ENCODE results near the gene WDFY1. TPM values are rescaled to one million over a fixed set of nuclear protein-coding genes. Genes with fewer than 3 reads are reported as not detected.

WDFY1 gene
- total RNA-seq, 1 donor from 2014 or later, result 77.0 TPM

DNA sequence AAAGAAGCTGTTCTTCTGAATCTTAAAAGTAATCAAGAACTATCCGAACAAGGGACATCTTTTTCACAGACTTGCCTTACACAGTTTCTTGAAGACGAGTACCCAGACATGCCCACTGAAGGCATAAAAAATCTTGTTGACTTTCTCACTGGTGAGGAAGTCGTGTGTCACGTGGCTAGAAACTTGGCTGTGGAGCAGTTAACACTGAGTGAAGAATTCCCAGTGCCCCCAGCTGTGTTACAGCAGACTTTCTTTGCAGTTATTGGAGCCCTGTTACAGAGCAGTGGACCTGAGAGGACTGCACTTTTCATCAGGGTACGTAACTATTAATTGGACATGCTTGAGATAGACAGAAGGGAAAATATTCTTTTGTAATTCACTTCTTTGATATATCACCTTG lies 14.6 kb upstream of the WDFY1 start:
- DNase-seq, result no peak
- Mint-ChIP-seq H3K4me3 (peak overlapping the region; percentile 45), H3K9me3 (no peaks in the 10 kb centered on the region), H3K36me3 (ENCODE audit: low read depth) (peaks cover 48% of the 10 kb centered on the region), H3K27ac (peak overlapping the region; percentile 47), H3K4me1 (peaks cover 64% of the 10 kb centered on the region), H3K27me3 (no peaks in the 10 kb centered on the region)
- CTCF ChIA-PET, result interaction anchor here (3.4 kb wide), 1 partner anchor 11 kb away, joined by 25 read pairs; no protein-coding TSS in a partner anchor
- POLR2A ChIA-PET, result interaction anchor here (1.3 kb wide), 1 partner anchor 10 kb away, joined by 4 read pairs; no protein-coding TSS in a partner anchor
- intact Hi-C loops (cut with micrococcal nuclease), result loop anchor here (5.0 to 10.0 kb wide), 5 partner anchors 177 to 1535 kb away; partner anchors contain the start of gene SGPP2
- ATAC-seq (ENCODE audit: low read depth), result no peak
- TF ChIP-seq, protein P1, sequence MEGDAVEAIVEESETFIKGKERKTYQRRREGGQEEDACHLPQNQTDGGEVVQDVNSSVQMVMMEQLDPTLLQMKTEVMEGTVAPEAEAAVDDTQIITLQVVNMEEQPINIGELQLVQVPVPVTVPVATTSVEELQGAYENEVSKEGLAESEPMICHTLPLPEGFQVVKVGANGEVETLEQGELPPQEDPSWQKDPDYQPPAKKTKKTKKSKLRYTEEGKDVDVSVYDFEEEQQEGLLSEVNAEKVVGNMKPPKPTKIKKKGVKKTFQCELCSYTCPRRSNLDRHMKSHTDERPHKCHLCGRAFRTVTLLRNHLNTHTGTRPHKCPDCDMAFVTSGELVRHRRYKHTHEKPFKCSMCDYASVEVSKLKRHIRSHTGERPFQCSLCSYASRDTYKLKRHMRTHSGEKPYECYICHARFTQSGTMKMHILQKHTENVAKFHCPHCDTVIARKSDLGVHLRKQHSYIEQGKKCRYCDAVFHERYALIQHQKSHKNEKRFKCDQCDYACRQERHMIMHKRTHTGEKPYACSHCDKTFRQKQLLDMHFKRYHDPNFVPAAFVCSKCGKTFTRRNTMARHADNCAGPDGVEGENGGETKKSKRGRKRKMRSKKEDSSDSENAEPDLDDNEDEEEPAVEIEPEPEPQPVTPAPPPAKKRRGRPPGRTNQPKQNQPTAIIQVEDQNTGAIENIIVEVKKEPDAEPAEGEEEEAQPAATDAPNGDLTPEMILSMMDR (IDR thresholded peaks at IDR 0.05), result no peak

DNA sequence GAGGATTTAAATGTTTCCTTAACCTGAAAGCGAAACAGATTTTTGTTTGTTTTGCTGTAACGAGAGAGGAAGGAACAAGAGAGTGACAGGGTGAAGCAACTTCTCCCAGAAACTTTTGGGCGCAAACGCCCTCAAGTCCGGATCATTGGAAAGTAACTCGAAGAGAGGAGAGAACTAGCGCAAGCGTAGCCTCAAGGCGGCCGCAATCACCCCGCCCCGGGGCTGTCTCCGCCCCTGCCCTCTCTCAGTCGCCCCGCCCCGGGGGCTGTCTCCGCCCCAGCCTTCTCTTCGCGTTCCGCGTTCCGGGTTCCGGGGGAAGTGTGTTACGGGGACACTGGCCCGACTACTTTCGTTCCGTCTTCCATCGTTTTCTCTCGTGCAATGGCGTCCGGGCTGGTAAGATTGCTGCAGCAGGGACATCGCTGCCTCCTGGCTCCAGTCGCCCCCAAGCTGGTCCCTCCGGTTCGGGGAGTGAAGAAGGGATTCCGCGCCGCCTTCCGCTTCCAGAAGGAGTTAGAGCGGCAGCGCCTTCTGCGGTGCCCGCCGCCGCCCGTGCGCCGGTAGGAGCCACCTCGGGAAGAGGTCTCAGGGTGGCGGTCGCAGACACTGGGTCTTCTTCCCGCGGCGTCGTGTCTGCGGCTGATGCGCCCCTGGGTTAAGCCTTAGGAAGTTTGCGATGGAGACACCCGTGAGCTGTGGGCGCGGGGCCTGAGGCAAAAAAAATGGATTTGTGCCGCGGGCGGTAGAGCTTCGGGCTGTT lies 12.1 kb upstream of the WDFY1 start, which contains the start of gene MRPL44:
Gene MRPL44, plus strand, starts transcription at position 372 of the 760 bp plus-strand sequence. Its CDS starts 10 bp downstream, at position 382.
- Mint-ChIP-seq H3K36me3 (ENCODE audit: low read depth) (peaks cover 36% of the 10 kb centered on the region), H3K27ac (peak within 1 kb of the TSS; percentile 94), H3K4me1 (peaks cover 75% of the 10 kb centered on the region), H3K27me3 (no peaks in the 10 kb centered on the region), H3K4me3 (peak within 1 kb of the TSS; percentile 95), H3K9me3 (no peaks in the 10 kb centered on the region)
- ChIA-PET POLR2A (interaction anchor here (0.7 to 3.3 kb wide), 9 partner anchors 11 to 69 kb away, joined by 3 to 27 read pairs (median 5); partner anchors contain the start of gene WDFY1), CTCF (interaction anchor here (1.0 to 1.4 kb wide), 3 partner anchors 13 to 56 kb away, joined by 3 to 9 read pairs (median 4); no protein-coding TSS in a partner anchor)
- TF ChIP-seq, protein P1 (IDR thresholded peaks at IDR 0.05), result no peak
- ATAC-seq (ENCODE audit: low read depth) (peak; percentile 98), DNase-seq (peak; percentile 98)
- intact Hi-C loops (cut with micrococcal nuclease), result loop anchor here (1.0 to 10.0 kb wide), 14 partner anchors 12 to 1532 kb away; partner anchors contain the start of genes ACSL3, AP1S3, CUL3 and FARSB

DNA sequence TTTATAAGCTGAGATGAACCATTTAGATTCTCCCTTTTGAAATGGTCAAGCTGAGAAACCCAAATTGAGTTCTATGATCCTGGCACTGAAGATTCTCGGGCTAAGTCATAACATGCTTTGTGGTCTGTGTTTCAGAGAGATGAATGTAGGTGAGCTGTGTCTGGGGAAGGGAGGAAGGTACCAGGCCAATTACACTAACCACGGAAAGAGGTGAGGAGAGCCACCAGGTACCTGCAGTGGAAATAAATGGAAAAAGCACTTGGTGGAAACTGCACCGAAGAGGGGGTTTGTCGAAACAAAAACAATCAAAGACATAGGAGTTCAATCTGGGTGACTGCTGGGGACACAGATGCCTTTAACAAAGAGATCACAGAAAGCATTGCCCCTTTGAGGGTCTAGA lies 11.2 kb upstream of the WDFY1 start:
- CTCF ChIA-PET, result no interaction called here
- DNase-seq (no peak), ATAC-seq (ENCODE audit: low read depth) (no peak)
- no peaks in the 10 kb centered on the region for H3K27me3 Mint-ChIP-seq
- intact Hi-C loops (cut with micrococcal nuclease), result loop anchor here (2.0 to 10.0 kb wide), 7 partner anchors 17 to 1531 kb away; partner anchors contain the start of genes ACSL3 and SGPP2
- H3K4me3 Mint-ChIP-seq, result peak overlapping the region; percentile 61
- TF ChIP-seq, protein P1 (IDR thresholded peaks at IDR 0.05), result no peak
- peak overlapping the region; percentile 94 for H3K27ac Mint-ChIP-seq
- H3K4me1 Mint-ChIP-seq, result peaks cover 75% of the 10 kb centered on the region
- no peaks in the 10 kb centered on the region for H3K9me3 Mint-ChIP-seq
- peaks cover 27% of the 10 kb centered on the region for H3K36me3 Mint-ChIP-seq (ENCODE audit: low read depth)
- POLR2A ChIA-PET, result interaction anchor here (0.6 to 3.3 kb wide), 5 partner anchors 10 to 150 kb away, joined by 3 to 27 read pairs (median 11); partner anchors contain the start of gene WDFY1

DNA sequence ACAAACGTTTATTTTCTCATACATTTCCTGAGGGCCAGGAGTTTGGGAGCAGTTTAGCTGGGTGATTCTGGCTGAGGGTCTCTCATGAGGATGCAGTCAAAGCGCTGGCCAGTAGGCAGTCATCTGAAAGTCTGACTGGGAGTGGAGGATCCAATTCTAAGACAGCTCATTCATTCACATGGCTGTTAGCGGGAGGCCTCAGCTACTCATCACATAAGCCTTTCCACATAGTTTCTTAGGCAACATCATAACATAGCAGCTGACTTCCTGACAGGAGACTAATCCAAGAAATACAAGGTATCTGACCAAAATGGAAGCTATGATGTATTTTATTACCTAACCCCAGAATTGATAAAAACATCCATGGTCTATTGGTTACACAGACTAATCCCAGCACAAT lies 9.3 kb upstream of the WDFY1 start:
- Mint-ChIP-seq H3K4me1 (peaks cover 72% of the 10 kb centered on the region), H3K36me3 (ENCODE audit: low read depth) (peaks cover 8% of the 10 kb centered on the region), H3K9me3 (no peaks in the 10 kb centered on the region), H3K27me3 (no peaks in the 10 kb centered on the region), H3K27ac (peak overlapping the region; percentile 53), H3K4me3 (no peak overlapping the region)
- POLR2A ChIA-PET, result interaction anchor here (1.0 to 3.3 kb wide), 2 partner anchors 10 to 58 kb away, joined by 3 to 27 read pairs; partner anchors contain the start of gene WDFY1
- no peak for ATAC-seq (ENCODE audit: low read depth)
- DNase-seq, result no peak
- intact Hi-C loops (cut with micrococcal nuclease), result loop anchor here (10.0 kb wide), 3 partner anchors 570 to 1530 kb away; partner anchors contain the start of gene SGPP2
- TF ChIP-seq, protein P1 (IDR thresholded peaks at IDR 0.05), result no peak
- CTCF ChIA-PET, result interaction anchor here (1.0 kb wide), 1 partner anchor 15 kb away, joined by 4 read pairs; no protein-coding TSS in a partner anchor
